ENCODE measurements around the gene CTTNBP2.

DNA sequence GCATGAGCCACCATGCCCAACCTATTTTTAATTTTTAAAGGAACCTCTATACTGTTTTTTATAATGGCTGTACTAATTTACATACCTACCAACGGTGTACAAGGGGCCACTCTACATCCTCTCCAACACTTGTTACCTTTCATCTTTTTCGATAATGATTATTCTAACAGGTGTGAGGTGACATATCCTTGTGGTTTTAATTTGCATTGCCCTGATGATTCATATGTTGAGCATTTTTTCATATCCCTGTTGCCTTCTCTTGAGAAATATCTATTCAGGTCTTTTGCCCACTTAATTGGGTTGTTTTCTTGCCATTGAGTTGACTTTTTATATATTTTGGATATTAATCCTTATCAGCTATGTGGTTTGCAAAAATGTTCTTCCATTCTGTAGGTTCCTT is 167.0 kb downstream of the CTTNBP2 start:
- TF ChIP-seq, protein P1, sequence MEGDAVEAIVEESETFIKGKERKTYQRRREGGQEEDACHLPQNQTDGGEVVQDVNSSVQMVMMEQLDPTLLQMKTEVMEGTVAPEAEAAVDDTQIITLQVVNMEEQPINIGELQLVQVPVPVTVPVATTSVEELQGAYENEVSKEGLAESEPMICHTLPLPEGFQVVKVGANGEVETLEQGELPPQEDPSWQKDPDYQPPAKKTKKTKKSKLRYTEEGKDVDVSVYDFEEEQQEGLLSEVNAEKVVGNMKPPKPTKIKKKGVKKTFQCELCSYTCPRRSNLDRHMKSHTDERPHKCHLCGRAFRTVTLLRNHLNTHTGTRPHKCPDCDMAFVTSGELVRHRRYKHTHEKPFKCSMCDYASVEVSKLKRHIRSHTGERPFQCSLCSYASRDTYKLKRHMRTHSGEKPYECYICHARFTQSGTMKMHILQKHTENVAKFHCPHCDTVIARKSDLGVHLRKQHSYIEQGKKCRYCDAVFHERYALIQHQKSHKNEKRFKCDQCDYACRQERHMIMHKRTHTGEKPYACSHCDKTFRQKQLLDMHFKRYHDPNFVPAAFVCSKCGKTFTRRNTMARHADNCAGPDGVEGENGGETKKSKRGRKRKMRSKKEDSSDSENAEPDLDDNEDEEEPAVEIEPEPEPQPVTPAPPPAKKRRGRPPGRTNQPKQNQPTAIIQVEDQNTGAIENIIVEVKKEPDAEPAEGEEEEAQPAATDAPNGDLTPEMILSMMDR (IDR thresholded peaks at IDR 0.05; ENCODE audit: insufficient read depth, low read length, poor library complexity, severe bottlenecking), result no peak
- no peak for TF ChIP-seq EZH2phosphoT487 (conservative IDR thresholded peaks at IDR 0.05; ENCODE audit: low read length)
